Superior temporal gyrus (tissue), 1 donor: ENCODE measurements around the gene APOBR.
"Not testable (repeated sequence)": the region's sequence is repeated elsewhere in the genome, so short reads cannot be mapped to it uniquely, and the experiment has no call there.

Experiments
- DNase-seq: peaks from one replicate; pipeline ENCODE4 v3.0.0-alpha.2; 2016; ENCODE audit errors: extremely low spot score

APOBR gene

DNA sequence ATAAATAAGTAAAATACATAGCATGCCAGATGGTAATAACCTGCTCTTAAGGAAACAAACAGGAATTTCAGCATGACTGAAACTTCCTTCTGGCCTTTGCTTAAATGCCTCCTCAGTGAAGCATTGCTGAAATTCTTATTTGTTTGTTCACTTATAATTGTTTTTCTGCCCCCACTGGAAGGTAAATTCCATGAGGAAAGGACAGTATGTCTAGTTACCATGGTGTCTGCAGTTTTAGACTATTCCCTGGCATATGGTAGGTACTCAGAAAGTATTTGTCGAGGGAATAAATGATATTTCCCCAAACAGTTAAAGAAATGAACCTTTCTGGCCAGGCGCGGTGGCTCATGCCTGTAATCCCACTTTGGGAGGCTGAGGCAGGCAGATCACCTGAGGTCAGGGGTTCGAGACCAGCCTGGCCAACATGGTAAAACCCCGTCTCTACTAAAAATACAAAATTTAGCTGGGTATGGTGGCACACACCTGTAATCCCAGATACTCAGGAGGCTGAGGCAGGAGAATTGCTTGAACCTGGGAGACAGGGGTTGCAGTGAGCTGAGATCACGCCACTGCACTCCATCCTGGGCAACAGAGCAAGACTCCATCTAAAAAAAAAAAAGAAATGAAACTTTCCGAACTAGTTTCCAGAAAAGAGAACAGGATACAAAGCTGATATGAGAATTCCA lies 32.8 kb downstream of the APOBR start:
- not testable (repeated sequence) for DNase-seq

DNA sequence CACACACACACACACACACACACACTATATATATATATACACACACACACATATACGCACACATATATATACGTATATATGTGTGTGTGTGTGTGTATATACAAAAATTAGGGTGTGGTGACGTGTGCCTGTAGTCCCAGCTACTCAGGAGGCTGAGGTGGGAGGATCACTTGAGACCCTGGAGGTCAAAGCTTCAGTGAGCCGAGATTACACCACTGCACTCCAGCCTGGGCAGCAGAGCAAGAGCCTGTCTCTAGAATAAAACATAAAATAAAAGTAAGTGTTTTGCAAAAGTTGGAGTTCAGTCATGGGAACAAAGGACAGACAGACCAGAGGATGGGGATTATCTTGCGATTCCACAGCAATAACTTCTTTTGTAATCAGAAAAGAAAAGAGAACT lies 33.5 kb downstream of the APOBR start:
- no peak for DNase-seq

DNA sequence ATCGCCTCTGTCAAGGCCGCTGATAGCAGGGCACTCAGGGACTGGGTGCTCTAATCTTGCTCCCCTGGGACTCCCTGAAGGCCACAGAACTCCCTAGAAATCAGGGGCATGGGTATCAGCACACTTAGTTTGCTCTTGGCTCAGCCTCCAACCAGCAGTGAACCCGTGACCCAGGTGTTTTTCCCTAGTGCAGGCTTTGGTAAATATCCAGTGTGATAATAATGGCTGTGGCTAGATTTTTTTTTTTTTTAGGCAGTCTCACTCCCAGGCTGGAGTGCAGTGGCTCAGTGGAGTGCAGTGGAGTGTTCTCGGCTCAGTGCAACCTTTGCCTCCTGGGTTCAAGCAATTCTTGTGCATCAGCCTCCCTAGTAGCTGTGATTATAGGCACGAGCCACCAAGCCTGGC lies 34.0 kb downstream of the APOBR start:
- no peak for DNase-seq

DNA sequence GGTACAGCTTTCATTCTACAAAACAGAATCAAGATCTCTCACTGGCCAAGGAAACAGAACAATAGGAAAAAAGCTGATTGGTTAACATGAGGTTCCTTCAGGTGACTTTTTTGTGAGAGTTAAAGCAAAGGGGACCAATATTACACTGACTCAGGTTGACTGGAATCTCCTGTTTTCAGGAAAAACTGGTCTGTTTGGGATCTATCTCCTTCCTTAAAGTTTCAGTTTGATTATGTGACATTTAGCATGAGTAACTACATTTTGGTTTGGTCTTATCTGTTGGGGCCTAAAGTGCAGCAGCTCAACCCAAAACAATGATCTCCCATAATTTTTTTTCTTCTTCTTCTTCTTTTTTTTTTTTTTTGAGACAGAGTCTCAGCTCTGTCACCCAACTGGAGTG lies 34.7 kb downstream of the APOBR start:
- DNase-seq, result no peak

DNA sequence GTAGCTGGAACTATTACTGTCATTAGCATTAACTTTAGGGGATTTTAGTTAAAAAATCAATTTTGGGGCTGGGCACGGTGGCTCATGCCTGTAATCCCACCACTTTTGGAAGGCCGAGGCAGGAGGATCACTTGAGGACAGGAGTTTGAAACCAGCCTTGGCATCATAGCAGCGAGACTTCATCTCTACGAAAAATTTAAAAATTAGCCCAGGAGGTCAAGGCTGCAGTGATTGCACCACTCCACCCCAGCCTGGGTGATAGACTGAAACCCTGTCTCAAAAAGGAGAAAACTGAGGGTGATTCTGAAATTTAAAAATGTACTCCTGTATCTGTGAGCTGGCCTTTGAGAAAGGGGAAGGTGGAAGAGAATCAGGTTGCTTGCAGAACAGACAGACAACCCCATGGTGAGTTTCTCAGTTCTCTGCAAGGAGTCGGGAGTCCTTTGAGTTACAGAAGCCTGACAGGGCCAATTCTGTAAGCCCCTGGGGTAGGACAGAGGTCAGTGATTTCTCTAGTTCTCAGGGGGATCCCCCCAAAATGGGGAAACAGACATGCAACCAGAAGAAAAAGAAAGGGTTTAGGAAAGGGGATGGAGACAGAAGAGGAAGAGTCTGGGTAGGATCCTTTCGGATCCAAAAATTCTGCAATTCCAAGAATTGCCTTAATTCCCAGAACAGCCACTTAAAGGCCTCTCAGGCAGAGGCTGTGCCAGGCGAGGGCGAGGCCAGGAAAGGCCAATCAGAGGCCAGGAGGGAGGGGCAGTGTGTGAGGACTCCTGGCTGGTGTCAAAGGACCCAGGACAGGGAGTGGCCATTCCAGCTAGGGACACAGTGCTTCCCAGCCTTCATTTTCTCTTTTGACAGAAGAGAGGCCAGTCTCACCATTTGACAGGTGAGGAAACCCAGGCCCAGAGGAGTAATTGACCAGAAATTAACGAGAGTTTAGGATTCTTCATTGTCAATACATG lies 37.6 kb downstream of the APOBR start:
- no peak for DNase-seq

DNA sequence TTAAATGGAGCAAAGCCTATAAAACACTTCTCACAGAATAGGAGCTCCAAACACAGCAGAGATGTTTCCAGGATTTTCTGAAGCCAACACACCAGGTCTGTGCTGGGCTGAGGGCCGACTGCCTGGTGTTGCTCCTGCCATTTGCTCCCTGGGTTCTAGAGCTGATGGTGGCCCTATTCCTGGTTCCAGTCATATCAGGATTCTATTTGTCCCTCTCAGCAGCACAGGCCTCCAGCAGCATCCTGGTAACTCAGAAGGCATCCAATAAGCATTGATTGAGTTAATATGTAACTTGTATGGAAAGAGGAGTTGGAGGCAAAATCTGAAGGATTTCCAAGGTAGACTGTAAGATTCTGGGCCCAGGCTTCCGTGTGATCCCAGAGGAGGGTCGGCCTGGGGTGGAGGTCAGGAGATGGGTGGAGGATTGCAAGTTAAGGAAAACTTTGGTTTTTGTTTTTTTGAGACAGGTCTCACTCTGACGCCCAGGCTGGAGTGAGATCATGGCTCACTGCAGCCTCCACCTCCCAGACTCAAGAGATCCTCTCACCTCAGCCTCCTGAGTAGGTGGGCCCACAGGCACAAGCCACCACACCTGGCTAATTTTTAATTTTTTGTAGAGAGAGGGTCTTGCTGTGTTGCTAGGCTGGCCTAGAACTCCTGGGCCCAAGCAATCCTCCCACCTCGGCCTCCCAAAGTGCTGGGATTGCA lies 38.7 kb downstream of the APOBR start:
- no peak for DNase-seq

DNA sequence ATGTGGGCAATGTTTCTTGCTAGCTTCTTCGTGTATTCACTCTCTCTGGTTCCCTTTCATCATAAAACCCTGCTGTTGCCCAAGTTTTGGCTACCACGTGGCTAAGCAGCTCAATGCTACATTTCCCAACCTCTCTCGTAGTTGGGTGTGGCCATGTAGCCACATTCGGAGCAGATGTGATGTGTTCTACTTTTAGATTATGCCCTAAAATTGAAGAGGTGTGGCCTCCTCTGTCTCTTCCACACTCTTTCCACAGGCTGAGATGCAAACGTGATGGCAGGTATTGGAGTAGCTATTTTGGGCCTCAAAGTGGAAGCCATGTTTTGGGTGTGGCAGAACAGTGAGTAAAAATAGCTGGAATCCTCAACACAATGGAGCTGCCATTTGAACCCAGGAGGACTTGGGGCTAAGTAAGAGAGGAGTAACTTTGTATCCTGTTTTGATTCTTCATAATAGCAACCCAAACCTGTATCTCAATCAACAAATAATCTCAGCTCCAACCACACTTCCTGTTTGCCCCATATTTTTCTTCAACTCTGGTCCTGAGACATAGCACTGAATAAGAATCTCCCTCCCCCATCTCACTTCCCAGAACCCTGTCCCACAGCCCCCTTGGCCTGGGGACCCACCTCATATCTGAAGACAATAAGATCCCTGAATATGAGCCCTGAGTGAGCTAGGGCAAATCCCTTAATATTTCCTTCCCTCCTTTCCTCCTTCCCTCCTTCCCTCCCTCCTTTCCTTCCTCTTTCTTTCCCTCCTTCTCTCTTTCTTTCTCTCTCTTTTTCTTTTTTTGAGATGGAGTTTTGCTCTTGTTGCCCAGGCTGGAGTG lies 40.3 kb downstream of the APOBR start:
- DNase-seq, result no peak

DNA sequence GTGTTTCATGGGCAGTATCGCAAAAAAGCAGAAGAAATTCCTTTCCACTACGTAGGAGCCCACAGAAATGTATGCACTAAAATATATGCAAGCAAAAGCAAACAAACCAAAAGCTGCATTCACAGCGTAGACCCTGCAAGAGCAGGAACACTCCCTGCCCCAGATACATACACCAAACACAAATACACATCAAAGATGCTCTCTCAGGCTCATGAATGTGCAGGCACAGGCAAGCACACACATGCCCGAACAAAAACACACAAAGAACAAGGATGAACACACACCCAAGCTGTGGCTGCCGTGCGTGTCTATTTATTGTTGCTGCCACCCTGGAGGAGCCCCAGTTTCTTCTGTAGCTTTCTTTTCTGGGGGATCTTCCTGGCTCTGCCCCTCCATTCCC lies 42.6 kb downstream of the APOBR start:
- no peak for DNase-seq

DNA sequence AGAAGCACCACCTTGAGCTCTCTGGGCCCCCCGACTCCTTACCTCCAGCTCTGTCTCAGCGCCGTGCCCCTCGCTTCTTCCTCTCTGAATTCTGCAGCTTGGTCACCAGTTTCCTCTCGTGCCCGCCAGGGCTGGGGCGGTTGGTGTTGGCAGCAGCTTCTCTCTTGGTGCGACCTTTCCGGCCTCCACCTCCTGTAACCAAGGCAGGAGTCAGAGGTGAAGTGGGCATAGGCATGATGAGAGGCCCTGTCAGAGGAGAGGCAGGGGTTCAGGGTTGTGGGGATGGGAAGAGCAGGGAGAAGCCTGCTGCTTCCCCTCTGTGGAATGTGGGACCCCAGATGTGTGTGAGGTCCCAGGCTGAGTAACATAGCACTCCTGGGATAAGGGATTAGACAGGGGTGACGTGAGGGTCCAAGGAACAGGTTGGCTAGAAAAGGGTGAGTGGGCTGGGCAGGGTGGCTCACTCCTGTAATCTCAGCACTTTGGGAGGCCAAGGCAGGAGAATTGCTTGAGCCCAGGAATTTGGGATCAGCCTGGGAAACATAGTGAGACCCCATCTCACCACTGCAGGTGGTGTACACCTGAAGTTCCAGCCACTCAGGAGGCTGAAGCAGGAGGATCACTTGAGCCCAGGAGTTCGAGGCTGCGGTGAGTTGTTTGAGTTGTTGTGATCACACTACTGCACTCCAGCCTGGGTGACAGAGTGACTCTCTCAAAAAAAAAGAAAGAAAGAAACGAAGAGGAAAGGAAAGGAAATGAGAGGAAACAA lies 43.7 kb downstream of the APOBR start:
- no peak for DNase-seq

DNA sequence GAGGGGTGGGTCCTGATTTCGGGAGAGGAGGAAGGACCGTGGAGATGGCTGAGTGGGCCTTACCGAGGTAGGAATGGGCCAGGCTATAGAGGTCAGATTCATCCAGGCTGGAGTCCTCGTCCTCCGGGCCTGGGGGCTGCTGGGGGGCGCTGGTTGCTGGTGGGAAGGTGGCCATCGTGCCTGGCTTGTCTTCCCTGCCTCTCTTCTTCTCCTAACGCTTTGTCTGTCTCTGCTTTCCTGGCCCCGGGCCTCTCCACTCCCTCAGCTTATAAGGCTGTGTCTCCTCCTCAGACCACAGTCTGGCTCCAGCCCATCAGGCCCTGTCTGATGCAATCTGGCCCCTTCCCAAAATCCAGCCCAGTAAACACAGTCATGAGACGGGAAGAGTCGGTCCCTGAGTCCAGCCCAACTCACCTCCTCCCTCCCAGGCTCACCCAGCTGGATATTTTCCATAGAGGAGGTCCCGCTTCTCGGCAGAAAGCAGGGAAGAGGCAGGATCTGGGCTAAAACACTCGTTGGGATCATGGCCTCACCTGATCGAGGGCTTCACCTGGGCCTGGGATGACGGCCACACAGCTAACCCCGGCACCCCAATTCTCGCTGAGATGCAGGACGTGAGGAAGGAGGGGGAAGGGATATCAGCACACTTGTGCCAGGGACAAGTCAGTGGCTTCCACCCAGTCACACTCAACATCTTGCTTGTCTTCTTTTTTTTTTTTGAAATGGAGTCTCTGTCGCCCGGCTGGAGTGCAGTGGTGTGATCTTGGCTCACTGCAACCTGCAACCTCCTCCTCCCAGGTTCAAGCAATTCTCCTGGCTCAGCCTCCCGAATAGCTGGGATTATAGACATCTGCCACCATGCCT lies 44.5 kb downstream of the APOBR start, which contains the start of gene NUPR1:
NUPR1 (minus strand) TSS at position 242 of the 864 bp plus-strand sequence; CDS start at position 175, 67 bp downstream.
- DNase-seq, result peak; percentile 51

DNA sequence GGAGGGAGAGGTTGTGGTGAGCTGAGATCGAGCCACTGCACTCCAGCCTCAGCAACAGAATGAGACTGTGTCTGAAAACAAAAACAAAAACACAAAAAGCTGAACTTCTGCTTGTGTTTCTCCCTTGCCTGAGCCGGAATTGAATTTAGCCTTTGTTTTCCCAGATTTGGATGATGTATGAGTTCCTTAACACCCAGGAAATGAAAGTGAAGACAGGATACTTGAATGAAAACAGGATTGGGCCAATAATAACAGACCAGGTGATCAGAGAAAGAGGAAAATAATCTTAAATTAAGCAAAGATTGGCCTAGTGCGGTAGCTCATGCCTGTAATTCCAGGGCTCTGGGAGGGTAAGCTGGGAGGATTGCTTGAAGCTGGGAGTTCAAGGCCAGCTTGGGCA lies 45.9 kb downstream of the APOBR start:
- DNase-seq, result no peak

DNA sequence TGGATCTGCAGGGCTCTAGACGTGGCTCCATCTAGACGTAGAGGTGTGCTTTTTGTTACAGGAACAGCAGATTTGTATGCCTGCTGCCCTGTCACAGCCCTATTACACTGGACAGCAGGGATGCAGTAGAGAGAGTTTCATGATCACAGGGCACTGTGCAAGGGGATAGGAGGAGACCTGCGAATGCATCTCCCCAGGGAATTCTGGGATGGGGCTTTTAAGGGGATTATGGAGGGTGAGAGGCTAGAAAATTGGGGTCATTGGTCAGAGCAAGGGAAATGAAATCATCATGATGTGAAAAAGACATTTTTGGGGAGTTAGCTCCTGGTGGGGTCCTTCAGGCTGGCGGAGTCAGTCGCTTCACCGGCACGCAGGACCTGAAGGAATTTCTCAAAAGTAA lies 48.2 kb downstream of the APOBR start:
- no peak for DNase-seq

DNA sequence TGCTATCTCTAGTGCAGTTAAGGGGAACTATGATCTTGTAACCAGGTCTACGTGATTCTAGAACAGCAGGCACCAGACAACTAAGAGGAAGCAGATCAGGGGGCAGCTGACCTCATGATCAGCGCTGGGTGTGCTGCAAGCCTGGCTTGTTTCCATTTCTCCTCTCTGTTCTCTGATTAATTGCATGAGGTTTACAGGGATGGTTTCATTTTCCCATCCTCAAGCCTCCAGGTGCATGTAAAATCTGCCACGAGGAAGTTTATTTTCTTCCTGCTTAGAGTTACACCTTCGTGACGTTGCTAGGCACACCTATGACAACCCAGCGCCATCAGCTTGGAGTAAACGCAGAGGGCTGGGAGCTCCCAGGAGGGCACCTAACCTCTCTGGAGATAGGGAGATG lies 48.6 kb downstream of the APOBR start:
- DNase-seq, result no peak

DNA sequence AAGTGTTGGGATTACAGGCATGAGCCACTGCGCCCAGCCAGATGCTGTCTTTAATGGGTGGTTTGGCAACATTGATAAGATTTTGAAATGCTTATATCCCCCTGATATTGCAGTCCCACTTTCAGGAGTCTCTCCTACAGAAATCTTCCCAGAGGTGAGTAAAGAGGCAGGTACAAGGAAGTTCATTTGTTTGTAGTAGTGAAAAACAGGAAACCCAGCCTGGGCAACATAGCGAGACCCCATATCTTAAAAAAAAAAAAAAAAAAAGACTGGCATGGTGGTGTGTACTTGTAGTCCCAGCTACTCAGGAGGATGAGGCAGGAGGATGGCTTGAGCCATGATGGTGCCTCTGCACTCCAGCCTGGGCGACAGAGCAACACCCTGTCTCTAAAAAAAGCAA lies 50.6 kb downstream of the APOBR start:
- DNase-seq, result no peak

DNA sequence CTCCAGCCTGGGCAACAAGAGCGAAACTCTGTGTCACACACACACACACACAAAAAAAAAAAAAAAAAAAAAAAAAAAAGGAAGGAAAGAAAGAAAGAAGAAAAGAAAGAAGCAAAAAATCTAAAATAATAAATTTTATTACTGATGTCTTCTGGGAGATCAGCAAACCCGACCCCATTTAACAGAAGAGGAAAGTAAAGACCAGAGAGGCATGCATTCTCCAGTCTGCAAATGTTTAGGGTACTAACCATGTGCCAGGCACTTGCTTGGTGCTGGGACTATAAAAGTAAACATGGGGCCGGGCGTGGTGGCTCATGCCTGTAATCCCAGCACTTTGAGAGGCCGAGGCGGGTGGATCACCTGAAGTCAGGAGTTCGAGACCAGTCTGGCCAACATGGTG lies 51.5 kb downstream of the APOBR start:
- DNase-seq, result not testable (repeated sequence)

DNA sequence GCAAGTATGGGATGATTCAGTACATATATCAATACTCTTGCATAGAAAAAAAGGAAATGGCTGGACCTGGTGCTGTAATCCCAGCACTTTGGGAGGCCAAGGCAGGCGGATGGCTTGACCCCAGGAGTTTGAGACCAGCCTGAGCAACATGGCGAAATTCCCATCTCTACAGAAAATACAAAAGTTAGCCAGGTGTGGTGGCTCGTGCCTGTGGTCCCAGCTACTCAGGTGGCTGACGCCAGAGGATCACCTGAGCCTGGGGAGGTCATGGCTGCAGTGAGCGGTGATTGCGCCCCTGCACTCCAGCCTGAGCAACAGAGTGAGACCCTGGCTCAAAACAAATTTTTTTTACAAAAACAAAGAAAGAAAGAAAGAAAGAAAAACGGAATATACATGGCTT lies 52.2 kb downstream of the APOBR start:
- DNase-seq, result no peak

DNA sequence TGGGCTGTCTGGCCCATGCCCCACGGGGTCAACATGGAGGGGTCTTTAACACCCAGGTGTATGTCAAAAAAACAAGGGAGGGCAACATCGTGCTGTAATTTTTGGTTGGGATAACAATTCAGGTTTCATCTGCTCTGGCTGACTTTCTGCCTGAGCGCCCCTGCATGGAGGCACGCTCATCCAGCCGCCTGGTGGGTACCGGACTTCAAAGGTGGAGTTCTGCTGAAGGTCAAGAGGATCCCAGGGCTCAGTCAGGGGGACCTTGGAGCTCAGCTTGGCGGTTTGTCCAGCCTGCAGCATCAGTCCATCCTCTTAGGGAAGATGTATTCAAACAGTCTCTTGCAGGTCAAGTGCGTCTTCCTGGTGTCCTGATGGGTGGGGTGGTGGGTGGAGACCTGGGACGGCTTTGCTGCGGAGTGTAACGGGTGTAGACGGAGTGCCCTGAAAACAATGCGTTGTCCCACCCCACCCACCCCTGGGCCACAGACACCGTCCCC lies 53.9 kb downstream of the APOBR start:
- DNase-seq, result no peak
